Keratinocyte (primary cell): ENCODE results near the gene PTK6. TPM values are rescaled to one million over a fixed set of nuclear protein-coding genes. Genes with fewer than 3 reads are reported as not detected.

ENCODE experiments used
- DNase-seq: peaks from one replicate; pipeline ENCODE4 v3.0.0-alpha.2; 2011; ENCODE audit warnings: low read depth, missing footprints, low spot score
- FAIRE-seq: peaks from 2 replicates; lab custom pipeline; 2011; peaks lifted over from hg19 to GRCh38; lab: Jason Lieb, UNC
- H2AFZ ChIP-seq: 2 replicates; pipeline ENCODE4 v1.6.0; 2012; ENCODE audit warnings: low read length, control low read depth, inconsistent platforms; ENCODE audit not compliant: control insufficient read depth
- H3K27ac ChIP-seq: 2 replicates; pipeline ENCODE4 v1.5.1; 2011; ENCODE audit warnings: low read length; ENCODE audit not compliant: control insufficient read depth, insufficient read depth
- H3K27me3 ChIP-seq: 3 replicates; pipeline ENCODE4 v1.6.0; 2011; ENCODE audit warnings: low read length; ENCODE audit not compliant: control insufficient read depth, insufficient read depth; ENCODE audit errors: extremely low read depth
- H3K36me3 ChIP-seq, 2 experiments: 2 replicates in 1 of 2; 3 replicates in 1 of 2; pipeline ENCODE4 v1.5.1; 2011; ENCODE audit warnings: low read length in 2 of 2, mild to moderate bottlenecking in 1 of 2; ENCODE audit not compliant: control insufficient read depth in 2 of 2, insufficient read depth in 2 of 2; ENCODE audit errors: extremely low read depth in 1 of 2
- H3K4me1 ChIP-seq: 3 replicates; pipeline ENCODE4 v1.5.1; 2011; ENCODE audit warnings: low read length; ENCODE audit not compliant: control insufficient read depth, insufficient read depth; ENCODE audit errors: extremely low read depth
- H3K4me2 ChIP-seq: 3 replicates; pipeline ENCODE4 v1.6.0; 2011; ENCODE audit warnings: low read depth, low read length; ENCODE audit not compliant: control insufficient read depth, insufficient read depth; ENCODE audit errors: extremely low read depth
- H3K4me3 ChIP-seq, 3 experiments: fragments of 200-600 bp in 1 of 3; sonication (generic) in 1 of 3; 2 replicates in 2 of 3; 3 replicates in 1 of 3; pipeline ENCODE4 v1.5.1; 2011 to 2016; ENCODE audit warnings: low read length in 3 of 3, mild to moderate bottlenecking in 3 of 3, control low read depth in 2 of 3, inconsistent platforms in 1 of 3, low read depth in 1 of 3, mixed read lengths in 1 of 3, mixed run types in 1 of 3, moderate library complexity in 1 of 3; ENCODE audit not compliant: control insufficient read depth in 2 of 3, insufficient read depth in 2 of 3; ENCODE audit errors: extremely low read depth in 1 of 3
- H3K79me2 ChIP-seq: 2 replicates; pipeline ENCODE4 v1.6.0; 2012; ENCODE audit warnings: low read length; ENCODE audit not compliant: control insufficient read depth, insufficient read depth
- H3K9ac ChIP-seq: 3 replicates; pipeline ENCODE4 v1.6.0; 2011; ENCODE audit warnings: low read length; ENCODE audit not compliant: control insufficient read depth, insufficient read depth; ENCODE audit errors: extremely low read depth
- H3K9me1 ChIP-seq: 3 replicates; pipeline ENCODE4 v1.6.0; 2011; ENCODE audit warnings: low read length; ENCODE audit not compliant: control insufficient read depth, insufficient read depth; ENCODE audit errors: extremely low read depth
- H3K9me3 ChIP-seq: 2 replicates; pipeline ENCODE4 v1.5.1; 2012; ENCODE audit warnings: low read depth, low read length; ENCODE audit not compliant: control insufficient read depth
- H4K20me1 ChIP-seq: 3 replicates; pipeline ENCODE4 v1.6.0; 2011; ENCODE audit warnings: low read length; ENCODE audit not compliant: control insufficient read depth, insufficient read depth; ENCODE audit errors: extremely low read depth
- CTCF ChIP-seq, 3 experiments: IDR thresholded peaks in 1 of 3; conservative IDR thresholded peaks in 1 of 3; optimal IDR thresholded peaks in 1 of 3; 2 replicates in 2 of 3; 3 replicates in 1 of 3; pipeline versions ENCODE3 to v1.5.1; 2011; ENCODE audit warnings: low read length in 3 of 3, mild to moderate bottlenecking in 3 of 3, moderate library complexity in 2 of 3, control low read depth in 1 of 3, inconsistent platforms in 1 of 3; ENCODE audit not compliant: insufficient read depth in 2 of 3; ENCODE audit errors: extremely low read depth in 1 of 3
- EZH2 ChIP-seq: IDR thresholded peaks from one replicate; pipeline ENCODE4 v1.6.1; 2012; ENCODE audit warnings: inconsistent platforms, mild to moderate bottlenecking, low read length, moderate library complexity
- dilution Hi-C: fragments of 300-500 bp; cut with MboI; formaldehyde crosslinking; loops from one replicate; pipeline ENCODE4 v1.7.0; 2020; ENCODE audit warnings: low sequenced_read_pairs; ENCODE audit not compliant: extremely low pct_ligation_motif_present
- polyA plus RNA-seq, 5 experiments: library from polyadenylated mRNA; depleted of rRNA in 3 of 5; stranded (reverse) in 3 of 5; stranded (forward) in 1 of 5; unstranded in 1 of 5; fragments of >200 nt; gene quantifications; 1 replicate in 1 of 5; 2 replicates in 3 of 5; 3 replicates in 1 of 5; pipeline versions ENCODE4 v1.2.1 to v1.2.3, GENCODE V29; 2011 to 2012; ENCODE audit warnings: missing spikeins in 2 of 5, low read depth in 1 of 5, low replicate concordance in 1 of 5

The PTK6 gene
- polyA plus RNA-seq, 1 donor (not counting 4 experiments of a cell fraction or from before 2014, with no cell fraction given): 28.5 TPM

GRCh38 chr20:63505723-63506122 is 31.5 kb downstream of the PTK6 start:
- dilution Hi-C loops: no loop called here
- Histone ChIP-seq H3K4me2 (no peak overlapping the region), H3K4me3 (no peak overlapping the region), H3K9me3 (no peaks in the 10 kb centered on the region), H3K27me3 (peaks cover 46% of the 10 kb centered on the region), H2AFZ (no peak overlapping the region), H3K27ac (no peak overlapping the region), H3K9me1 (no peaks in the 10 kb centered on the region), H3K9ac (no peak overlapping the region), H3K79me2 (no peaks in the 10 kb centered on the region), H3K36me3 (no peaks in the 10 kb centered on the region), H3K4me1 (no peaks in the 10 kb centered on the region), H4K20me1 (peaks cover 2% of the 10 kb centered on the region)
- TF ChIP-seq EZH2: no peak
- no peak for TF ChIP-seq CTCF (optimal IDR thresholded peaks at IDR 0.05 in 1 of 3, IDR thresholded peaks at IDR 0.05 in 1 of 3, conservative IDR thresholded peaks at IDR 0.05 in 1 of 3; ENCODE audit: extremely low read depth in 1 of 3, insufficient read depth in 2 of 3, low read length in 3 of 3)
- DNase-seq (no peak), FAIRE-seq (no peak)

GRCh38 chr20:63505281-63505680 is 31.9 kb downstream of the PTK6 start:
- Histone ChIP-seq H3K27me3 (peaks cover 49% of the 10 kb centered on the region), H3K4me3 (no peak overlapping the region), H4K20me1 (peaks cover 2% of the 10 kb centered on the region), H3K4me1 (no peaks in the 10 kb centered on the region), H3K9ac (no peak overlapping the region), H3K4me2 (no peak overlapping the region), H2AFZ (no peak overlapping the region), H3K79me2 (no peaks in the 10 kb centered on the region), H3K27ac (no peak overlapping the region), H3K9me3 (no peaks in the 10 kb centered on the region), H3K9me1 (no peaks in the 10 kb centered on the region), H3K36me3 (no peaks in the 10 kb centered on the region)
- FAIRE-seq (no peak), DNase-seq (no peak)
- TF ChIP-seq CTCF (optimal IDR thresholded peaks at IDR 0.05 in 1 of 3, IDR thresholded peaks at IDR 0.05 in 1 of 3, conservative IDR thresholded peaks at IDR 0.05 in 1 of 3; ENCODE audit: extremely low read depth in 1 of 3, insufficient read depth in 2 of 3, low read length in 3 of 3): no peak
- TF ChIP-seq EZH2: no peak
- dilution Hi-C loops: no loop called here
